Endodermal cell (in vitro differentiated cells): ENCODE data around the gene KDM2A. TPM values are rescaled to one million over a fixed set of nuclear protein-coding genes. Genes with fewer than 3 reads are reported as not detected.

ENCODE experiments used
- DNase-seq: peaks from one replicate; pipeline ENCODE4 v3.0.0-alpha.2; 2017
- H3K27ac ChIP-seq: 2 replicates; pipeline ENCODE4 v1.5.1; 2013; ENCODE audit warnings: mild to moderate bottlenecking, low read depth, low read length, moderate library complexity
- H3K27me3 ChIP-seq: 2 replicates; pipeline ENCODE4 v1.6.1; 2013; ENCODE audit warnings: mild to moderate bottlenecking, low read length, moderate library complexity; ENCODE audit not compliant: insufficient read depth, control insufficient read depth, poor library complexity, severe bottlenecking
- H3K36me3 ChIP-seq: 2 replicates; pipeline ENCODE4 v1.7.0; 2013; ENCODE audit warnings: mild to moderate bottlenecking, low read length, moderate library complexity; ENCODE audit not compliant: control insufficient read depth, insufficient read depth
- H3K4me1 ChIP-seq: one replicate; pipeline ENCODE4 v1.7.0; 2013; ENCODE audit warnings: low read length; ENCODE audit not compliant: control insufficient read depth, insufficient read depth
- H3K4me3 ChIP-seq: 2 replicates; pipeline ENCODE4 v1.5.1; 2013; ENCODE audit warnings: mild to moderate bottlenecking, low read length, moderate library complexity
- H3K9ac ChIP-seq: 2 replicates; pipeline ENCODE4 v1.6.1; 2013; ENCODE audit warnings: mild to moderate bottlenecking, low read length, moderate library complexity; ENCODE audit not compliant: poor library complexity, severe bottlenecking; ENCODE audit errors: extremely low read depth
- H3K9me3 ChIP-seq: 2 replicates; pipeline ENCODE4 v1.6.1; 2013; ENCODE audit warnings: mild to moderate bottlenecking, low read length, moderate library complexity; ENCODE audit not compliant: control insufficient read depth
- H3K27ac Mint-ChIP-seq: 2 replicates; pipeline ENCODE4 v1.8.0; 2020; ENCODE audit warnings: mixed read lengths
- H3K27me3 Mint-ChIP-seq: 2 replicates; pipeline ENCODE4 v1.8.0; 2021; ENCODE audit warnings: mild to moderate bottlenecking, mixed read lengths; ENCODE audit not compliant: insufficient read depth
- H3K36me3 Mint-ChIP-seq: 2 replicates; pipeline ENCODE4 v1.8.0; 2020; ENCODE audit warnings: low read depth, mixed read lengths
- H3K4me1 Mint-ChIP-seq: 2 replicates; pipeline ENCODE4 v1.8.0; 2020; ENCODE audit warnings: mixed read lengths
- H3K4me3 Mint-ChIP-seq: 2 replicates; pipeline ENCODE4 v1.8.0; 2020; ENCODE audit warnings: mild to moderate bottlenecking, moderate library complexity, mixed read lengths
- H3K9me3 Mint-ChIP-seq: 2 replicates; pipeline ENCODE4 v1.8.0; 2020; ENCODE audit warnings: mild to moderate bottlenecking, mixed read lengths
- WGBS, 2 experiments: methylation state at CpG; one replicate each; pipeline versions ENCODE4 v1.1.5 to v1.1.7; 2013; ENCODE audit warnings: missing lambda C conversion rate in 2 of 2, mixed read lengths in 1 of 2; ENCODE audit not compliant: insufficient coverage in 1 of 2, insufficient read length in 1 of 2; 5-methylcytosine and 5-hydroxymethylcytosine counted together
- total RNA-seq, 2 donors: library from RNA; stranded (reverse); fragmentation: NEBNext Ultra II Directional in 1 of 2; extraction: Animal tissue kit (Norgen Biotek cat#: 25700) in 1 of 2; gene quantifications; 2 replicates in 1 of 2; 3 replicates in 1 of 2; pipeline ENCODE4 v1.2.1, GENCODE V29; 2021
- TF ChIP-seq, protein P1 (sequence below): fragments of 200-600 bp; sonication (generic); conservative IDR thresholded peaks from 2 replicates; pipeline ENCODE4 v1.5.0; 2021; ENCODE audit warnings: antibody characterized with exemption, mild to moderate bottlenecking

The KDM2A gene
- total RNA-seq, 2 donors from 2014 or later = 59.4 to 75.4 TPM

- Mint-ChIP-seq H3K36me3 (peaks cover 28% of the 10 kb centered on the region), H3K4me1 (peaks cover 10% of the 10 kb centered on the region), H3K9me3 (no peaks in the 10 kb centered on the region), H3K4me3 (no peak overlapping the region), H3K27ac (no peak overlapping the region), H3K27me3 (no peaks in the 10 kb centered on the region)
- peaks cover 16% of the 10 kb centered on the region for H3K36me3 ChIP-seq
- H3K4me3 ChIP-seq = no peak overlapping the region
- DNase-seq = no peak
- WGBS, 2 experiments = 93 to 94% methylated on average over 5 to 38 of the region's 39 CpGs
- H3K4me1 ChIP-seq = no peaks in the 10 kb centered on the region
- TF ChIP-seq, protein P1, sequence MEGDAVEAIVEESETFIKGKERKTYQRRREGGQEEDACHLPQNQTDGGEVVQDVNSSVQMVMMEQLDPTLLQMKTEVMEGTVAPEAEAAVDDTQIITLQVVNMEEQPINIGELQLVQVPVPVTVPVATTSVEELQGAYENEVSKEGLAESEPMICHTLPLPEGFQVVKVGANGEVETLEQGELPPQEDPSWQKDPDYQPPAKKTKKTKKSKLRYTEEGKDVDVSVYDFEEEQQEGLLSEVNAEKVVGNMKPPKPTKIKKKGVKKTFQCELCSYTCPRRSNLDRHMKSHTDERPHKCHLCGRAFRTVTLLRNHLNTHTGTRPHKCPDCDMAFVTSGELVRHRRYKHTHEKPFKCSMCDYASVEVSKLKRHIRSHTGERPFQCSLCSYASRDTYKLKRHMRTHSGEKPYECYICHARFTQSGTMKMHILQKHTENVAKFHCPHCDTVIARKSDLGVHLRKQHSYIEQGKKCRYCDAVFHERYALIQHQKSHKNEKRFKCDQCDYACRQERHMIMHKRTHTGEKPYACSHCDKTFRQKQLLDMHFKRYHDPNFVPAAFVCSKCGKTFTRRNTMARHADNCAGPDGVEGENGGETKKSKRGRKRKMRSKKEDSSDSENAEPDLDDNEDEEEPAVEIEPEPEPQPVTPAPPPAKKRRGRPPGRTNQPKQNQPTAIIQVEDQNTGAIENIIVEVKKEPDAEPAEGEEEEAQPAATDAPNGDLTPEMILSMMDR = no peak
- no peaks in the 10 kb centered on the region for H3K9me3 ChIP-seq
- H3K27me3 ChIP-seq = no peaks in the 10 kb centered on the region
- H3K9ac ChIP-seq = no peak overlapping the region
- H3K27ac ChIP-seq = peak overlapping the region; percentile 17
These were observed 166.8 kb downstream of the KDM2A start for GRCh38 chr11:67285541-67286498.

- peak overlapping the region; percentile 91 for H3K27ac Mint-ChIP-seq
- TF ChIP-seq, protein P1 = peak; percentile 47
- Histone ChIP-seq H3K9ac (no peak overlapping the region), H3K4me3 (no peak overlapping the region), H3K36me3 (peaks cover 22% of the 10 kb centered on the region), H3K9me3 (no peaks in the 10 kb centered on the region), H3K27ac (no peak overlapping the region), H3K4me1 (no peaks in the 10 kb centered on the region), H3K27me3 (no peaks in the 10 kb centered on the region)
- H3K27me3 Mint-ChIP-seq = no peaks in the 10 kb centered on the region
- no peak for DNase-seq
- peaks cover 10% of the 10 kb centered on the region for H3K4me1 Mint-ChIP-seq
- H3K9me3 Mint-ChIP-seq = no peaks in the 10 kb centered on the region
- H3K36me3 Mint-ChIP-seq = peaks cover 33% of the 10 kb centered on the region
- peak overlapping the region; percentile 62 for H3K4me3 Mint-ChIP-seq
- 81 to 92% methylated on average over 4 to 8 of the region's 8 CpGs for WGBS, 2 experiments
These were observed 167.7 kb downstream of the KDM2A start for GRCh38 chr11:67286621-67287333.

DNA sequence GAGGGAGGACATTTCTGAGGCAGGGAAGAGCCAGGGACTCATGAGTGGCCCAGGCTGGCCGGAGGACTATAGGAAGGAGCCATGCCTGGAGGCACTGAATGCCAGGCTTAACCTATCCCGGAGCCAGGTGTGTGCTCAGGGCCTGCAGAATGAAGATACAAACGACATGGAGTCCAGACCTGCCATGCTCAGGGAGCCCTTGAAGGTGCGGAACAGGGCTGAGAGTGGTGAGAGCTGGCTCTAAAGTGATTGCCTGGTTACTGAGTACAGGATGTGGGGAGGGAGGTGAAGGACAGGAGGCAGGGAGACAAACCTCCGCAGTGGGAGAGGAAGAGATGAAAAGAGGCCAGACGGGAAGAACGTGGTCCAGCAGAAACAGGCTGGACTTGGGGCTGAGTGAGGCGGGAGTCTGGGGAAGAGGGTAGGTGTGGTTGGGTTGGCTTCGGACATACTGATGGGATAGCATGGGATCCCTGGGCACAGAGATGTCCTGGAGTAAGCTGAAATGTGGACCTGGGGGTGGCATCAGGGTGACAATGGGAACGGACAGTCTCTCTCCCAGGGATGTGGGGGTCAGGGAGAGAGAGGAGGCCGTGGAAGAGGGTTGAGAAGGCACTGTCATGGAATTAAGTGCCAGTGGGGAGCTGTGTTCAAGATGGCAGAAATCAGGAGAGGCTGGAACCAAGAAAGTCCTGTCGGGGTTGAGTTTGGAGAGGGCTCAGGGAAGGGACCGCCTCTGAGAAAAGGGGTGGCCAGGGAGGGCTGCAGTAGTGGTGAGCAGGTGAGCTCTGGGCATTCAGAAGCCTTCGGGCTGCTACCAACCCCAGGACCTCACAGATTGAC lies 168.5 kb downstream of the KDM2A start:
- Histone ChIP-seq H3K4me1 (no peaks in the 10 kb centered on the region), H3K9ac (no peak overlapping the region), H3K27me3 (no peaks in the 10 kb centered on the region), H3K36me3 (peaks cover 28% of the 10 kb centered on the region), H3K9me3 (peaks cover under 1% of the 10 kb centered on the region), H3K27ac (peak overlapping the region; percentile 89), H3K4me3 (peak overlapping the region; percentile 82)
- peak overlapping the region; percentile 62 for H3K4me3 Mint-ChIP-seq
- H3K27me3 Mint-ChIP-seq = no peaks in the 10 kb centered on the region
- H3K36me3 Mint-ChIP-seq = peaks cover 35% of the 10 kb centered on the region
- no peaks in the 10 kb centered on the region for H3K9me3 Mint-ChIP-seq
- peak overlapping the region; percentile 91 for H3K27ac Mint-ChIP-seq
- 92 to 96% methylated on average over 12 to 14 of the region's 14 CpGs for WGBS, 2 experiments
- DNase-seq = no peak
- TF ChIP-seq, protein P1 = no peak
- peaks cover 10% of the 10 kb centered on the region for H3K4me1 Mint-ChIP-seq
